ENCODE measurements around the gene GP1BB.
A peak's percentile ranks its signal among the peaks of the same experiment; 100 is the strongest.

The GP1BB gene

DNA sequence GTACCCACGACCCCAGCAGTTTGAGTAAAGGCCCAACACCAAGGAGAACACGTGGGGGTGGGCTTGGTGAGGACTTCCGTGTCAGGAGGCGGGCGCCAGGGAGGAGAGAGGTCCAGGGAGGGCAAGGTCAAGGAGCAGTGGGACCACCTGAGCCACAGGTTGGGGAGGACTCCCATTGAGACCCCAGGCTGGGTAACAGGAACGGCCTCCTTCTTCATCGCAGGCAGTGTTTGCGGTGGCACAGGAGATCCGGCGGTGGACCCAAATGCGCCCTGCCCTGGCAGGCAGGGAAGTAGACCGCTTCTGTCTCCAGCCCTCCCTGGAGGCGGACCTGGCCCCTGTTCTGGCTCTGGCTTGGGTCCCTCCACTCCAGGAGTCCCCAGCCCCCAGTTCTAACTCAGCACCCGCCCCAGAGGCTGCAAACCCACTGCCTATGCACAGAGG, 31.4 kb downstream of the GP1BB start:
- no CpG with 5 or more reads among the region's 14 CpGs for WGBS, 2 donors (ENCODE audit: extremely low coverage in 2 of 2, insufficient read length in 2 of 2, insufficient replicate concordance in 1 of 2)
- H3K27ac ChIP-seq (replicated peaks; ENCODE audit: low read length): no peak overlapping the region
- H3K36me3 ChIP-seq (replicated peaks in 1 of 2; ENCODE audit: control insufficient read depth in 2 of 2, insufficient read depth in 2 of 2, low read length in 2 of 2): no peaks in the 10 kb centered on the region
- peak overlapping the region; percentile 40 for H2AFZ ChIP-seq (ENCODE audit: low read length)
- H4K91ac ChIP-seq (ENCODE audit: low read depth, low read length, poor library complexity): no peak overlapping the region
- no peak for DNase-seq (ENCODE audit: low spot score)
- no peaks in the 10 kb centered on the region for H3K79me1 ChIP-seq (ENCODE audit: low read depth, low read length)
- H3K4me3 ChIP-seq (ENCODE audit: low read length in 2 of 2): no peak overlapping the region
- no peak overlapping the region for H3K14ac ChIP-seq (ENCODE audit: low read length)
- H3K9ac ChIP-seq (ENCODE audit: low read depth, low read length, poor library complexity): peak overlapping the region; percentile 50
- peak overlapping the region; percentile 44 for H3K4ac ChIP-seq (ENCODE audit: low read length)
- H3K27me3 ChIP-seq (ENCODE audit: control insufficient read depth in 3 of 3, insufficient read depth in 3 of 3, low read depth in 1 of 3, low read length in 3 of 3): peaks cover 46 to 97% (median 71%) of the 10 kb centered on the region in 3 experiments
- no peak overlapping the region for H2BK120ac ChIP-seq (ENCODE audit: low read depth, low read length)
- no peak overlapping the region for H4K8ac ChIP-seq (ENCODE audit: low read depth, low read length)
- H3K18ac ChIP-seq (ENCODE audit: low read length): peak overlapping the region; percentile 20
- H2AK5ac ChIP-seq (ENCODE audit: low read depth, low read length): peak overlapping the region; percentile 16
- peaks cover 4 to 32% of the 10 kb centered on the region in 2 donors for H3K4me1 ChIP-seq (ENCODE audit: control insufficient read depth in 2 of 2, insufficient read depth in 1 of 2, low read depth in 1 of 2, low read length in 2 of 2)
- H3K9me3 ChIP-seq (replicated peaks in 1 of 2; ENCODE audit: control insufficient read depth in 2 of 2, insufficient read depth in 1 of 2, low read depth in 1 of 2, low read length in 2 of 2): peaks cover 0 to 5% of the 10 kb centered on the region in 2 donors
- peak overlapping the region; percentile 36 for H3K4me2 ChIP-seq (ENCODE audit: insufficient read depth, low read length, poor library complexity, severe bottlenecking)
- peak overlapping the region; percentile 0 for H2BK15ac ChIP-seq (ENCODE audit: low read length)
- H2BK12ac ChIP-seq (ENCODE audit: low read length): no peak overlapping the region
- H2BK5ac ChIP-seq (ENCODE audit: low read length): no peak overlapping the region
- peak overlapping the region; percentile 100 for H3K23ac ChIP-seq (ENCODE audit: low read depth, low read length, poor library complexity)

DNA sequence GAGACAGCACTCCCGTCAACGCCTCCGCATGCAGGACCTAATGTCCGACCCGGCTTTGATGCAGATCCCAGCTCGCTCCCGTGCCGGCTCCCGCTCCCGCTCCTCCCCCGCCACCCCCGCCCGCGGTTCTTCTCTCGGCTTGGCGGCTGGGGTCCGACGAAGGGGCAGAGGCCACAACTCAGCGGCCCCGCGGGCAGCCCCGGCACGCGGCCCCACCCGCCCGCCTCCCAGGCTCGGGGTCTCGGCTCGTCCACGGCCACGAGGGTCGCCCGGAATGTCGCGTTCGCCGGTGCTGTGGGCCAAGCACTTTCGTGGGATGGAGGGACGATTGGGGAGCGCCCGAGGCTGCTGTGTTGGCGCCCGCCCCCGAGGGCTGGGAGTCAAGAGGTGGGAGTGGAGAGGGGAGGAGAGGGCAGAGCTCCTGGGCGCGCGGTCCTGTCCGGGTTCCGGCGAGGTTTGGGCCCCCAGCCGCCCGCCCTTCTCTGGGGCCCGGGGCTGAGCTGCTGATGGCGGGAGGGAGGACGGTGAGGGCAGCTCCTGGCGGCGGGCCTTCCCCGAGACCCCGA, 31.9 kb downstream of the GP1BB start:
- no peak overlapping the region for H2BK12ac ChIP-seq (ENCODE audit: low read length)
- H3K18ac ChIP-seq (ENCODE audit: low read length): peak overlapping the region; percentile 77
- no peak overlapping the region for H3K27ac ChIP-seq (replicated peaks; ENCODE audit: low read length)
- peak overlapping the region; percentile 36 for H3K4me2 ChIP-seq (ENCODE audit: insufficient read depth, low read length, poor library complexity, severe bottlenecking)
- H3K23ac ChIP-seq (ENCODE audit: low read depth, low read length, poor library complexity): peak overlapping the region; percentile 100
- H4K8ac ChIP-seq (ENCODE audit: low read depth, low read length): no peak overlapping the region
- H3K9me3 ChIP-seq (replicated peaks in 1 of 2; ENCODE audit: control insufficient read depth in 2 of 2, insufficient read depth in 1 of 2, low read depth in 1 of 2, low read length in 2 of 2): peaks cover 0 to 5% of the 10 kb centered on the region in 2 donors
- H3K4me3 ChIP-seq (ENCODE audit: low read length in 2 of 2): no peak overlapping the region
- no peaks in the 10 kb centered on the region for H3K79me1 ChIP-seq (ENCODE audit: low read depth, low read length)
- H3K27me3 ChIP-seq (ENCODE audit: control insufficient read depth in 3 of 3, insufficient read depth in 3 of 3, low read depth in 1 of 3, low read length in 3 of 3): peaks cover 47 to 97% (median 74%) of the 10 kb centered on the region in 3 experiments
- H3K14ac ChIP-seq (ENCODE audit: low read length): no peak overlapping the region
- H4K91ac ChIP-seq (ENCODE audit: low read depth, low read length, poor library complexity): no peak overlapping the region
- peak overlapping the region; percentile 48 for H2BK120ac ChIP-seq (ENCODE audit: low read depth, low read length)
- H2BK5ac ChIP-seq (ENCODE audit: low read length): no peak overlapping the region
- peak overlapping the region; percentile 50 for H3K9ac ChIP-seq (ENCODE audit: low read depth, low read length, poor library complexity)
- WGBS, 2 donors (ENCODE audit: extremely low coverage in 2 of 2, insufficient read length in 2 of 2, insufficient replicate concordance in 1 of 2): no CpG with 5 or more reads among the region's 59 CpGs
- no peaks in the 10 kb centered on the region for H3K36me3 ChIP-seq (replicated peaks in 1 of 2; ENCODE audit: control insufficient read depth in 2 of 2, insufficient read depth in 2 of 2, low read length in 2 of 2)
- no peak for DNase-seq (ENCODE audit: low spot score)
- peaks cover 4 to 28% of the 10 kb centered on the region in 2 donors for H3K4me1 ChIP-seq (ENCODE audit: control insufficient read depth in 2 of 2, insufficient read depth in 1 of 2, low read depth in 1 of 2, low read length in 2 of 2)
- H3K4ac ChIP-seq (ENCODE audit: low read length): no peak overlapping the region
- peak overlapping the region; percentile 40 for H2AFZ ChIP-seq (ENCODE audit: low read length)
- H2AK5ac ChIP-seq (ENCODE audit: low read depth, low read length): peak overlapping the region; percentile 60
- peak overlapping the region; percentile 0 for H2BK15ac ChIP-seq (ENCODE audit: low read length)

DNA sequence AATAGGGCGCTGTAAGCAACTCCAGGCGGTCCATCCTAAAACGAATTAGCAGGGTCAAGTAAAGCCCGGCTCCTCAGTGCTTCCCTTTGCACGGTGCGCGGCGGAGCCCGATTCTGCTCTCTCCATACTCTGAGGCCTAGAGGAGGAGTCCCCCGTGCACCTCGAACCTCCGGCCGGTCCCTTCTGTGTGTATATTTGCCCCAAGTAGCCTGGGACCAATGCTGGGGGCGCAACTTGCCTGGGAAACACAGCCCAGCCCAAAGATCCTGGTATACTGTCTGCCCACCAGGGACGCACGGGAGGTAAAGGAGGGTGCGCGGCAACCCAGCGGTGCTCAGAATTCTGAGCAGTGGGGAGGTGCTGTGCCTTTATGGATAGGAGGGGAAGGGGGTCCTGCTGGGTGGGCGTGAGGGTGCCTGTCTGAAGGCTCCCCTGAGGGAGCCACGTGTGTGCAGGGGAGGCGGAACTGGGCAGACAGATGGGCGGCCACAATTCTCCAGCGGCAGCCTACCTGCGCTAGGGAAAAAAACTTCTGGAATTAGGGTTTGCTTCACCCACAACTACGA, 32.5 kb downstream of the GP1BB start:
- Histone ChIP-seq H3K23ac (ENCODE audit: low read depth, low read length, poor library complexity) (peak overlapping the region; percentile 100), H2BK5ac (ENCODE audit: low read length) (no peak overlapping the region), H3K27me3 (ENCODE audit: control insufficient read depth in 3 of 3, insufficient read depth in 3 of 3, low read depth in 1 of 3, low read length in 3 of 3) (peaks cover 47 to 95% (median 78%) of the 10 kb centered on the region in 3 experiments), H3K14ac (ENCODE audit: low read length) (no peak overlapping the region), H4K8ac (ENCODE audit: low read depth, low read length) (no peak overlapping the region), H2AFZ (ENCODE audit: low read length) (peak overlapping the region; percentile 30), H3K4me1 (ENCODE audit: control insufficient read depth in 2 of 2, insufficient read depth in 1 of 2, low read depth in 1 of 2, low read length in 2 of 2) (peaks cover 4 to 26% of the 10 kb centered on the region in 2 donors), H3K9ac (ENCODE audit: low read depth, low read length, poor library complexity) (no peak overlapping the region), H2AK5ac (ENCODE audit: low read depth, low read length) (peak overlapping the region; percentile 60), H3K79me1 (ENCODE audit: low read depth, low read length) (no peaks in the 10 kb centered on the region), H2BK120ac (ENCODE audit: low read depth, low read length) (no peak overlapping the region), H3K27ac (replicated peaks; ENCODE audit: low read length) (no peak overlapping the region), H3K4me2 (ENCODE audit: insufficient read depth, low read length, poor library complexity, severe bottlenecking) (peak overlapping the region; percentile 36), H2BK15ac (ENCODE audit: low read length) (no peak overlapping the region), H4K91ac (ENCODE audit: low read depth, low read length, poor library complexity) (no peak overlapping the region), H3K9me3 (replicated peaks in 1 of 2; ENCODE audit: control insufficient read depth in 2 of 2, insufficient read depth in 1 of 2, low read depth in 1 of 2, low read length in 2 of 2) (peaks cover 0 to 5% of the 10 kb centered on the region in 2 donors), H3K4me3 (ENCODE audit: low read length in 2 of 2) (peak overlapping the region in 1 of 2 donors; percentile 3), H2BK12ac (ENCODE audit: low read length) (no peak overlapping the region), H3K4ac (ENCODE audit: low read length) (no peak overlapping the region), H3K36me3 (replicated peaks in 1 of 2; ENCODE audit: control insufficient read depth in 2 of 2, insufficient read depth in 2 of 2, low read length in 2 of 2) (no peaks in the 10 kb centered on the region), H3K18ac (ENCODE audit: low read length) (peak overlapping the region; percentile 77)
- DNase-seq (ENCODE audit: low spot score): no peak
- no CpG with 5 or more reads among the region's 26 CpGs for WGBS, 2 donors (ENCODE audit: extremely low coverage in 2 of 2, insufficient read length in 2 of 2, insufficient replicate concordance in 1 of 2)

DNA sequence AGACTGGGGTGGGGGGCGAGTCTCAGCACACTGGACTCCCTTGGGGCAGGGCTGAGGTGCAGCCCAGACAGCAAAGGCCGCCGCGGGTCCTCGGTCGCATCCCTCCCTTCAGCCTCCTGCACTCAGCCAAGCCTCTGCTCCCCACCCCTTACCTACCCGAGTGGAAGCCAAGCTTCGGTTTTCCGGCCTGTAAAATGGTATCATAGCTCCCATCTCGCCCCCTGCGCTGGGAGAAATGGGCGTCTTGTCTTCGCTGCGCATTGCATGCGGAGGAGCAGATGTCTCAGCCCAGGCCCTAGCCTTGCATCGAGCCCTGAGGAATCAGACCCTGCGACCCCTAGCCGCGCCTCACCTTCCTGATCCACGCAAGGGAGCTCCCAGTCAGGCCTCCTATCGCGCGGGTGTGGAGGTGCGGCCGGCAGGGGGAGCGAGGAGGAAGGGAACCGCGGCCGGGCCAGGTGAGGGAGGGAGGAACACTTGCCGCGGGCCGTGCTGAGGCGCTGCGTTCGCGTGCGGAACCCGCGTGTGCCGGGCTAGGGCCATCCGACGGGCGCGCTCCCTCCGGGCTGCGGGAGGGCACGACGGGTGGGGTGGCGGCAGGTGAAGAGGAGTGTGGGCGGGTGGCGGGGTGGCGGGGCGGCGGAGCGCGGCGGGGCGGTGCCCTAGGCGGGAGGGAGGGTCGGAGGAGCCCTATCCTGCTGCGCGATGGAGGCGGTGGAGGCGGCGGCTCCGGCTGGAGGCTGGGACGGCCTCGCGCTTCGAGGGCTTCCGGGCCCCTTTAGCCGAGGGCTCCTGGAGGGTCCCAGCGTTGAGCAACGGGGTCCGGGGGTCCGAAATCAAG, 33.2 kb downstream of the GP1BB start:
- H3K23ac ChIP-seq (ENCODE audit: low read depth, low read length, poor library complexity): peak overlapping the region; percentile 100

More for the DNA sequence above, 33.2 kb downstream of the GP1BB start:
- no peak overlapping the region for H2BK5ac ChIP-seq (ENCODE audit: low read length)
- H3K79me1 ChIP-seq (ENCODE audit: low read depth, low read length): no peaks in the 10 kb centered on the region
- H2BK120ac ChIP-seq (ENCODE audit: low read depth, low read length): no peak overlapping the region
- H3K4me3 ChIP-seq (ENCODE audit: low read length in 2 of 2): peak overlapping the region in 1 of 2 donors; percentile 26
- no peak overlapping the region for H3K14ac ChIP-seq (ENCODE audit: low read length)
- no peak overlapping the region for H3K27ac ChIP-seq (replicated peaks; ENCODE audit: low read length)
- no peak overlapping the region for H4K91ac ChIP-seq (ENCODE audit: low read depth, low read length, poor library complexity)
- DNase-seq (ENCODE audit: low spot score): no peak
- peaks cover 7 to 19% of the 10 kb centered on the region in 2 donors for H3K4me1 ChIP-seq (ENCODE audit: control insufficient read depth in 2 of 2, insufficient read depth in 1 of 2, low read depth in 1 of 2, low read length in 2 of 2)
- H3K9ac ChIP-seq (ENCODE audit: low read depth, low read length, poor library complexity): no peak overlapping the region
- peaks cover 0 to 5% of the 10 kb centered on the region in 2 donors for H3K9me3 ChIP-seq (replicated peaks in 1 of 2; ENCODE audit: control insufficient read depth in 2 of 2, insufficient read depth in 1 of 2, low read depth in 1 of 2, low read length in 2 of 2)
- no CpG with 5 or more reads among the region's 76 CpGs for WGBS, 2 donors (ENCODE audit: extremely low coverage in 2 of 2, insufficient read length in 2 of 2, insufficient replicate concordance in 1 of 2)
- H2AK5ac ChIP-seq (ENCODE audit: low read depth, low read length): peak overlapping the region; percentile 82
- peaks cover 52 to 94% (median 85%) of the 10 kb centered on the region in 3 experiments for H3K27me3 ChIP-seq (ENCODE audit: control insufficient read depth in 3 of 3, insufficient read depth in 3 of 3, low read depth in 1 of 3, low read length in 3 of 3)
- no peak overlapping the region for H2AFZ ChIP-seq (ENCODE audit: low read length)
- H2BK12ac ChIP-seq (ENCODE audit: low read length): no peak overlapping the region
- no peaks in the 10 kb centered on the region for H3K36me3 ChIP-seq (replicated peaks in 1 of 2; ENCODE audit: control insufficient read depth in 2 of 2, insufficient read depth in 2 of 2, low read length in 2 of 2)
- H3K4ac ChIP-seq (ENCODE audit: low read length): no peak overlapping the region
- no peak overlapping the region for H4K8ac ChIP-seq (ENCODE audit: low read depth, low read length)
- no peak overlapping the region for H2BK15ac ChIP-seq (ENCODE audit: low read length)
- peak overlapping the region; percentile 30 for H3K4me2 ChIP-seq (ENCODE audit: insufficient read depth, low read length, poor library complexity, severe bottlenecking)
- no peak overlapping the region for H3K18ac ChIP-seq (ENCODE audit: low read length)
